K562 (cell line): ENCODE data around the gene SH3TC1. TPM values are rescaled to one million over a fixed set of nuclear protein-coding genes. Genes with fewer than 3 reads are reported as not detected.

ENCODE experiments used
- BRCA1 ChIP-seq, 2 experiments: fragments of 450-650 bp in 1 of 2; sonication (generic) in 1 of 2; formaldehyde crosslinking in 1 of 2; IDR thresholded peaks; 2 replicates each; pipeline versions ENCODE4 v1.5.0 to v1.6.1; 2017 to 2020; ENCODE audit warnings: mild to moderate bottlenecking in 1 of 2, missing genetic modification reagents in 1 of 2
- BRD4 ChIP-seq: fragments of 200-600 bp; sonication (generic); IDR thresholded peaks from 2 replicates; pipeline ENCODE4 v1.6.1; 2017; ENCODE audit warnings: inconsistent platforms
- CEBPB ChIP-seq: fragments of 450-650 bp; IDR thresholded peaks from 2 replicates; pipeline ENCODE4 v1.6.1; 2016; ENCODE audit warnings: missing genetic modification characterization, missing compliant biosample characterization
- ELF1 ChIP-seq: fragments of 200-800 bp; sonication (Bioruptor generic); IDR thresholded peaks from 2 replicates; pipeline ENCODE4 v1.6.1; 2016; ENCODE audit warnings: missing genetic modification characterization, missing compliant biosample characterization
- ETV6 ChIP-seq, 3 experiments: fragments of 150-350 bp in 1 of 3; sonication (generic) in 1 of 3; formaldehyde crosslinking in 1 of 3; IDR thresholded peaks; 2 replicates each; pipeline versions ENCODE4 v1.6.1 to v1.8.0; 2014 to 2022; ENCODE audit warnings: borderline replicate concordance in 2 of 3, low read depth in 2 of 3, antibody characterized with exemption in 1 of 3, low read length in 1 of 3, mild to moderate bottlenecking in 1 of 3, missing genetic modification reagents in 1 of 3
- EZH2 ChIP-seq: IDR thresholded peaks from 2 replicates; pipeline ENCODE4 v1.6.1; 2012; ENCODE audit warnings: low read depth, mild to moderate bottlenecking, inconsistent platforms, low read length, borderline replicate concordance
- FOXK1 ChIP-seq: sonication (generic); formaldehyde crosslinking; IDR thresholded peaks from 2 replicates; pipeline ENCODE4 v1.8.0; 2022; ENCODE audit warnings: missing genetic modification reagents, mild to moderate bottlenecking, borderline replicate concordance
- KDM5B ChIP-seq: fragments of 200-600 bp; sonication (generic); IDR thresholded peaks from 2 replicates; pipeline ENCODE4 v1.6.1; 2012; ENCODE audit warnings: low read depth, mild to moderate bottlenecking, moderate library complexity, low read length, control low read depth, inconsistent platforms; ENCODE audit not compliant: insufficient replicate concordance
- MTF1 ChIP-seq: fragments of 250-450 bp; sonication (Bioruptor Pico); IDR thresholded peaks from 2 replicates; pipeline ENCODE4 v1.9.0; 2021; ENCODE audit warnings: moderate library complexity, mild to moderate bottlenecking, inconsistent platforms, borderline replicate concordance
- NFXL1 ChIP-seq: fragments of 450-650 bp; formaldehyde crosslinking; IDR thresholded peaks from 2 replicates; pipeline ENCODE4 v1.4.0; 2021; ENCODE audit warnings: mild to moderate bottlenecking
- PHB2 ChIP-seq: fragments of 450-650 bp; IDR thresholded peaks from 2 replicates; pipeline ENCODE4 v1.6.1; 2017; ENCODE audit warnings: low read depth
- POLR2H ChIP-seq: IDR thresholded peaks from 2 replicates; pipeline ENCODE4 v1.6.1; 2016; ENCODE audit warnings: missing genetic modification characterization, low read depth, mild to moderate bottlenecking, control low read depth, missing compliant biosample characterization, moderate library complexity
- RBM15 ChIP-seq: fragments of 200-400 bp; formaldehyde crosslinking; IDR thresholded peaks from 2 replicates; pipeline ENCODE4 v1.6.1; 2018; ENCODE audit warnings: mild to moderate bottlenecking, low read length, moderate library complexity; ENCODE audit not compliant: insufficient read depth
- SNIP1 ChIP-seq: fragments of 450-650 bp; IDR thresholded peaks from 2 replicates; pipeline ENCODE4 v1.7.1; 2017; ENCODE audit warnings: low read depth, mild to moderate bottlenecking
- TEAD4 ChIP-seq, 2 experiments: sonication (generic) in 1 of 2; formaldehyde crosslinking in 1 of 2; IDR thresholded peaks; 2 replicates each; pipeline versions ENCODE4 v1.6.1 to v1.8.0; 2012 to 2022; ENCODE audit warnings: borderline replicate concordance in 1 of 2, inconsistent platforms in 1 of 2, low read length in 1 of 2, mild to moderate bottlenecking in 1 of 2, missing genetic modification reagents in 1 of 2
- TRIM28 ChIP-seq: fragments of 450-650 bp; IDR thresholded peaks from 2 replicates; pipeline ENCODE4 v1.6.1; 2017
- ZC3H8 ChIP-seq: fragments of 450-650 bp; IDR thresholded peaks from 2 replicates; pipeline ENCODE4 v1.6.1; 2017
- ZNF232 ChIP-seq: sonication (generic); formaldehyde crosslinking; IDR thresholded peaks from 2 replicates; pipeline ENCODE4 v1.8.0; 2022; ENCODE audit warnings: mild to moderate bottlenecking, missing genetic modification reagents
- ZNF274 ChIP-seq: IDR thresholded peaks from 2 replicates; pipeline ENCODE4 v1.6.1; 2011; ENCODE audit warnings: low read depth, mild to moderate bottlenecking, low read length, moderate library complexity, borderline replicate concordance
- ZNF354B ChIP-seq: fragments of 250-450 bp; sonication (Bioruptor Pico); IDR thresholded peaks from 2 replicates; pipeline ENCODE4 v1.4.0; 2020
- ZSCAN29 ChIP-seq: fragments of 450-650 bp; IDR thresholded peaks from 2 replicates; pipeline ENCODE4 v1.6.1; 2017
- polyA plus RNA-seq, 8 experiments: library from polyadenylated mRNA; depleted of rRNA in 4 of 8; stranded (reverse) in 5 of 8; unstranded in 3 of 8; fragments of >200 nt; fragmentation: Nextera tagmentation in 2 of 8; fragmentation: Illumina TruSeq in 1 of 8; extraction: Ambion mirVana in 2 of 8; extraction: Trizol in 1 of 8; gene quantifications; 2 replicates each; pipeline versions ENCODE4 v1.2.1 to v1.2.3, GENCODE V29; 2011 to 2014; ENCODE audit warnings: inconsistent platforms in 1 of 8, missing spikeins in 1 of 8
- total RNA-seq, 7 experiments: library from RNA; depleted of rRNA in 6 of 7; stranded (reverse); fragments of >200 nt in 6 of 7; fragmentation: Illumina TruSeq in 2 of 7; extraction: Trizol in 2 of 7; gene quantifications; 2 replicates each; pipeline versions ENCODE4 v1.2.1 to v1.2.3, GENCODE V29; 2011 to 2021; ENCODE audit warnings: low replicate concordance in 1 of 7
- TF ChIP-seq, protein P1 (sequence below): fragments of 450-650 bp; formaldehyde crosslinking; conservative IDR thresholded peaks from 2 replicates; pipeline ENCODE4 v1.4.0; 2022; ENCODE audit warnings: mild to moderate bottlenecking, missing genetic modification characterization
- TF ChIP-seq, protein P2 (sequence below): fragments of 450-650 bp; IDR thresholded peaks from 2 replicates; pipeline ENCODE4 v1.6.1; 2016; ENCODE audit warnings: borderline replicate concordance
- TF ChIP-seq, protein P3 (sequence below): fragments of 250-450 bp; sonication (Bioruptor Pico); IDR thresholded peaks from 2 replicates; pipeline ENCODE4 v1.8.0; 2022; ENCODE audit warnings: moderate library complexity, mild to moderate bottlenecking, inconsistent platforms
- TF ChIP-seq, protein P4 (sequence below): fragments of 250-450 bp; sonication (Bioruptor Pico); IDR thresholded peaks from 2 replicates; pipeline ENCODE4 v1.9.0; 2021; ENCODE audit warnings: mild to moderate bottlenecking

The SH3TC1 gene
- total and polyA plus RNA-seq, 9 of the 15 experiments (the other 6 are each of a cell fraction or from before 2014, with no cell fraction given), result 0.04 to 2.1 (median 0.48) TPM; not detected in 1

DNA sequence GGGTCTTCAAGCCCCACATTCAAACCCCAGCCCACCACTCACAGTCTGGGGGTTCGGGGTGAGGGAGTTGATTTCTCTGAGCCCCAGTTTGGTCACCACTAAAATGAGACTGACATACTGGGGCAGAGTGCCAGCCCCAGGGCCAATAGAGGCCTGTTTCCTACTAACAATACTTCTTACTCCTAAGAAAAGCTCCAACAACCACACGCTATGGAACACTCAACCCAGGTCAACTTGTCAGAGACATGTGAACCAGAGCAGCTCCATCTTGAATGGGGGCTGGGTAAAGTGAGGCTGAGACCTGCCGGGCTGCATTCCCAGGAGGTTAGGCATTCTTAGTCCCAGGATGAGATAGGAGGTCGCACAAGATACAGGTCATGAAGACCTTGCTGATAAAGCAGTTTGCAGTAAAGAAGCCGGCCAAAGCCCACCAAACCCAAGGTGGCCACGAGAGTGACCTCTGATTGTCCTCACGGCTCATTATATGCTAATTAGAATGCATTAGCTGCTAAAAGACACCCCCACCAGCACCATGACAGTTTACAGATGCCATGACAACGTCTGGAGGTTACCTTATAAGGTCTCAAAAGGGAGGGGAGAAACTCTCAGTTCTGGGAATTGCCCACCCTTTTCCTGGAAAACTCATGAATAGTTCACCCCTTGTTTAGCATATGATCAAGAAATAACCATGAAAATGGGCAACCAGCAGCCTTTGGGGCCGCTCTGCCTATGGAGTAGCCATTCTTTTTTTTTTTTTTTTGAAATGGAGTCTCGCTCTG, 43.9 kb downstream of the SH3TC1 start (continued):
- no peak for TF ChIP-seq ETV6 (IDR thresholded peaks at IDR 0.05; ENCODE audit: borderline replicate concordance in 1 of 2, low read depth in 2 of 2, low read length in 1 of 2)
- TF ChIP-seq ETV6 (CRISPR knock-in tag; IDR thresholded peaks at IDR 0.05; ENCODE audit: borderline replicate concordance), result no peak
- no peak for TF ChIP-seq KDM5B
- no peak for TF ChIP-seq ZNF354B
- TF ChIP-seq, protein P1, sequence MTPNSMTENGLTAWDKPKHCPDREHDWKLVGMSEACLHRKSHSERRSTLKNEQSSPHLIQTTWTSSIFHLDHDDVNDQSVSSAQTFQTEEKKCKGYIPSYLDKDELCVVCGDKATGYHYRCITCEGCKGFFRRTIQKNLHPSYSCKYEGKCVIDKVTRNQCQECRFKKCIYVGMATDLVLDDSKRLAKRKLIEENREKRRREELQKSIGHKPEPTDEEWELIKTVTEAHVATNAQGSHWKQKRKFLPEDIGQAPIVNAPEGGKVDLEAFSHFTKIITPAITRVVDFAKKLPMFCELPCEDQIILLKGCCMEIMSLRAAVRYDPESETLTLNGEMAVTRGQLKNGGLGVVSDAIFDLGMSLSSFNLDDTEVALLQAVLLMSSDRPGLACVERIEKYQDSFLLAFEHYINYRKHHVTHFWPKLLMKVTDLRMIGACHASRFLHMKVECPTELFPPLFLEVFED (CRISPR knock-in tag), result no peak
- no peak for TF ChIP-seq ZSCAN29
- no peak for TF ChIP-seq RBM15
- no peak for TF ChIP-seq EZH2
- TF ChIP-seq TEAD4 (IDR thresholded peaks at IDR 0.05; ENCODE audit: low read length), result no peak
- no peak for TF ChIP-seq TEAD4 (CRISPR knock-in tag; IDR thresholded peaks at IDR 0.05; ENCODE audit: borderline replicate concordance)
- TF ChIP-seq, protein P2, sequence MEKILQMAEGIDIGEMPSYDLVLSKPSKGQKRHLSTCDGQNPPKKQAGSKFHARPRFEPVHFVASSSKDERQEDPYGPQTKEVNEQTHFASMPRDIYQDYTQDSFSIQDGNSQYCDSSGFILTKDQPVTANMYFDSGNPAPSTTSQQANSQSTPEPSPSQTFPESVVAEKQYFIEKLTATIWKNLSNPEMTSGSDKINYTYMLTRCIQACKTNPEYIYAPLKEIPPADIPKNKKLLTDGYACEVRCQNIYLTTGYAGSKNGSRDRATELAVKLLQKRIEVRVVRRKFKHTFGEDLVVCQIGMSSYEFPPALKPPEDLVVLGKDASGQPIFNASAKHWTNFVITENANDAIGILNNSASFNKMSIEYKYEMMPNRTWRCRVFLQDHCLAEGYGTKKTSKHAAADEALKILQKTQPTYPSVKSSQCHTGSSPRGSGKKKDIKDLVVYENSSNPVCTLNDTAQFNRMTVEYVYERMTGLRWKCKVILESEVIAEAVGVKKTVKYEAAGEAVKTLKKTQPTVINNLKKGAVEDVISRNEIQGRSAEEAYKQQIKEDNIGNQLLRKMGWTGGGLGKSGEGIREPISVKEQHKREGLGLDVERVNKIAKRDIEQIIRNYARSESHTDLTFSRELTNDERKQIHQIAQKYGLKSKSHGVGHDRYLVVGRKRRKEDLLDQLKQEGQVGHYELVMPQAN, result no peak
- no peak for TF ChIP-seq SNIP1
- TF ChIP-seq, protein P3, sequence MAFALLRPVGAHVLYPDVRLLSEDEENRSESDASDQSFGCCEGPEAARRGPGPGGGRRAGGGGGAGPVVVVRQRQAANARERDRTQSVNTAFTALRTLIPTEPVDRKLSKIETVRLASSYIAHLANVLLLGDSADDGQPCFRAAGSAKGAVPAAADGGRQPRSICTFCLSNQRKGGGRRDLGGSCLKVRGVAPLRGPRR (CRISPR knock-in tag), result peak; percentile 62; the same call in 1 of the 2 replicates
- peak; percentile 87 for TF ChIP-seq NFXL1
- no peak for TF ChIP-seq POLR2H
- TF ChIP-seq ZNF274, result no peak
- TF ChIP-seq TRIM28, result no peak
- no peak for TF ChIP-seq ZNF232 (CRISPR knock-in tag)
- TF ChIP-seq MTF1 (CRISPR knock-in tag), result peak; percentile 86
- TF ChIP-seq BRD4, result no peak
- TF ChIP-seq, protein P4, sequence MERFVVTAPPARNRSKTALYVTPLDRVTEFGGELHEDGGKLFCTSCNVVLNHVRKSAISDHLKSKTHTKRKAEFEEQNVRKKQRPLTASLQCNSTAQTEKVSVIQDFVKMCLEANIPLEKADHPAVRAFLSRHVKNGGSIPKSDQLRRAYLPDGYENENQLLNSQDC (CRISPR knock-in tag), result no peak
- TF ChIP-seq ELF1 (tag), result no peak
- no peak for TF ChIP-seq FOXK1
- no peak for TF ChIP-seq PHB2
- TF ChIP-seq BRCA1 (IDR thresholded peaks at IDR 0.05), result no peak
- no peak for TF ChIP-seq BRCA1 (CRISPR knock-in tag; IDR thresholded peaks at IDR 0.05)
- no peak for TF ChIP-seq CEBPB (tag)
- TF ChIP-seq ZC3H8, result no peak
